ENCODE measurements around the gene MGAT5.

DNA sequence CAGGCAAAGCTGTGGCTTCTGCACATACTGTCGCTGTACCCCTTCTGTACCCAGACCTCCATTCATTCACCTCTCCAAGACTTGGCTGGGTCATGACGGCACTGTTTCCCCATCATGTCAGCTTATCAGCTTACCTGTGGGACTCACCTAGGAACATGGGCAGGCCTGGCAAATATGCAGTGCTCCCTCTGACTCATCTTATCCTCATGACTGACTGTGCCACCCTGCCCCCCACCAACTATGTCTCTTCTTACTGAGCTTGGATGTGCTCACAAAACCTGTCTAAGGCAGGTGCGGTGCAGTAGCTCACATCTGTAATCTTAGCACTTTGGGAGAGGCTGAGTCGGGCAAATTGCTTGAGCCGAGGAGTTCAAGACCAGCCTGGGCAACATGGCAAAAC, 152.4 kb downstream of the MGAT5 start:
- TF ChIP-seq EP300 (IDR thresholded peaks at IDR 0.05; ENCODE audit: borderline replicate concordance) (no peak), TAF1 (IDR thresholded peaks at IDR 0.05; ENCODE audit: low read depth) (no peak), RAD21 (IDR thresholded peaks at IDR 0.05; ENCODE audit: low read depth) (no peak), TCF12 (IDR thresholded peaks at IDR 0.05; ENCODE audit: low read depth) (no peak), CEBPB (IDR thresholded peaks at IDR 0.05) (no peak)
- TF ChIP-seq, protein P1, sequence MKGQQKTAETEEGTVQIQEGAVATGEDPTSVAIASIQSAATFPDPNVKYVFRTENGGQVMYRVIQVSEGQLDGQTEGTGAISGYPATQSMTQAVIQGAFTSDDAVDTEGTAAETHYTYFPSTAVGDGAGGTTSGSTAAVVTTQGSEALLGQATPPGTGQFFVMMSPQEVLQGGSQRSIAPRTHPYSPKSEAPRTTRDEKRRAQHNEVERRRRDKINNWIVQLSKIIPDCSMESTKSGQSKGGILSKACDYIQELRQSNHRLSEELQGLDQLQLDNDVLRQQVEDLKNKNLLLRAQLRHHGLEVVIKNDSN (IDR thresholded peaks at IDR 0.05): no peak
- TF ChIP-seq, protein P2, sequence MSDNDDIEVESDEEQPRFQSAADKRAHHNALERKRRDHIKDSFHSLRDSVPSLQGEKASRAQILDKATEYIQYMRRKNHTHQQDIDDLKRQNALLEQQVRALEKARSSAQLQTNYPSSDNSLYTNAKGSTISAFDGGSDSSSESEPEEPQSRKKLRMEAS (IDR thresholded peaks at IDR 0.05): no peak
- TF ChIP-seq, protein P3, sequence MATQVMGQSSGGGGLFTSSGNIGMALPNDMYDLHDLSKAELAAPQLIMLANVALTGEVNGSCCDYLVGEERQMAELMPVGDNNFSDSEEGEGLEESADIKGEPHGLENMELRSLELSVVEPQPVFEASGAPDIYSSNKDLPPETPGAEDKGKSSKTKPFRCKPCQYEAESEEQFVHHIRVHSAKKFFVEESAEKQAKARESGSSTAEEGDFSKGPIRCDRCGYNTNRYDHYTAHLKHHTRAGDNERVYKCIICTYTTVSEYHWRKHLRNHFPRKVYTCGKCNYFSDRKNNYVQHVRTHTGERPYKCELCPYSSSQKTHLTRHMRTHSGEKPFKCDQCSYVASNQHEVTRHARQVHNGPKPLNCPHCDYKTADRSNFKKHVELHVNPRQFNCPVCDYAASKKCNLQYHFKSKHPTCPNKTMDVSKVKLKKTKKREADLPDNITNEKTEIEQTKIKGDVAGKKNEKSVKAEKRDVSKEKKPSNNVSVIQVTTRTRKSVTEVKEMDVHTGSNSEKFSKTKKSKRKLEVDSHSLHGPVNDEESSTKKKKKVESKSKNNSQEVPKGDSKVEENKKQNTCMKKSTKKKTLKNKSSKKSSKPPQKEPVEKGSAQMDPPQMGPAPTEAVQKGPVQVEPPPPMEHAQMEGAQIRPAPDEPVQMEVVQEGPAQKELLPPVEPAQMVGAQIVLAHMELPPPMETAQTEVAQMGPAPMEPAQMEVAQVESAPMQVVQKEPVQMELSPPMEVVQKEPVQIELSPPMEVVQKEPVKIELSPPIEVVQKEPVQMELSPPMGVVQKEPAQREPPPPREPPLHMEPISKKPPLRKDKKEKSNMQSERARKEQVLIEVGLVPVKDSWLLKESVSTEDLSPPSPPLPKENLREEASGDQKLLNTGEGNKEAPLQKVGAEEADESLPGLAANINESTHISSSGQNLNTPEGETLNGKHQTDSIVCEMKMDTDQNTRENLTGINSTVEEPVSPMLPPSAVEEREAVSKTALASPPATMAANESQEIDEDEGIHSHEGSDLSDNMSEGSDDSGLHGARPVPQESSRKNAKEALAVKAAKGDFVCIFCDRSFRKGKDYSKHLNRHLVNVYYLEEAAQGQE (IDR thresholded peaks at IDR 0.05; ENCODE audit: low read depth): no peak
